NCI-H2107 treated with DMSO at 0.1 percent for 48 hours (cell line): ENCODE measurements around the gene TGM2.

Source experiments
- DNase-seq: peaks from one replicate; lab custom pipeline; 2025; ENCODE audit not compliant: unreplicated experiment; lab: John Stamatoyannopoulos, UW

TGM2 gene

DNA sequence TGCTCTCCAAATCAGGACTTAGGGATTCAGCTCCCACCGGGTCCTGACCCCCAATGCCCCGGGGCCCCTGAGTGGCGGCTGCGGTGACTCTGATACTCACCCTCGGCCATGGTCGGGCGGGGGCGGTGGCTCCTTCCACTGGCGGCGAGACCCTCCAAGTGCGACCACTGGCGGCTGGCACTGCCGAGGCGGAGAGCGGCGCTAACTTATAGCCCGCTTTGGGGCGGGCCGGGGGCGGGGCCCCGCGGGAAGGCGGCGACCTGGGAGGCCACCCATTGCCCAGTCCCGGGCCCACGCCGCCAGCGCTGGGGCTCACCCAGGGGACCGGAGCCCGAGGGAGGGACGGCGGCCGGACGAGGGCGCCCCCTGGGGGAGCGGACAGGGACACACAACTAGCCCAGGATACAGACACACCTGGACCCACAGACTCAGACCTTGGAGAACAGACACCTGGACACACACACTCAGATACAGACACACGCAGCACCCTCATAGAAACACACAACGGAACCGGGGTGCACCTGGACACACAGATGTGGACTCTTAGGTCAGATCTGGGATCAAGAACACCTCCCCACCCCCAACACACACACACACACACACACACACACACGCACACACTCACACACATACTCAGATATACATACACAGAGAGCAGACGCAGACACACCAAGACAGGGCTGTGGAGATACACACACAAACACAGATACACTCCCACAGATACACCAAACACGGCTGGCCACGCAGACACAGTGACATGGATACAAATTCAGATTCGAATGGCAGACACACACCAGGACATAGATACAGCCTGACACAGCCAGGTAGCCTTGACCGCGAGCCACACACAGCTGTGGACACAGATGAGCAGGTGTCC, at the start of gene TGM2:
TGM2 (minus strand) TSS at position 182 of the 877 bp plus-strand sequence; CDS start at position 110, 72 bp downstream.
- peak; percentile 6 for DNase-seq

DNA sequence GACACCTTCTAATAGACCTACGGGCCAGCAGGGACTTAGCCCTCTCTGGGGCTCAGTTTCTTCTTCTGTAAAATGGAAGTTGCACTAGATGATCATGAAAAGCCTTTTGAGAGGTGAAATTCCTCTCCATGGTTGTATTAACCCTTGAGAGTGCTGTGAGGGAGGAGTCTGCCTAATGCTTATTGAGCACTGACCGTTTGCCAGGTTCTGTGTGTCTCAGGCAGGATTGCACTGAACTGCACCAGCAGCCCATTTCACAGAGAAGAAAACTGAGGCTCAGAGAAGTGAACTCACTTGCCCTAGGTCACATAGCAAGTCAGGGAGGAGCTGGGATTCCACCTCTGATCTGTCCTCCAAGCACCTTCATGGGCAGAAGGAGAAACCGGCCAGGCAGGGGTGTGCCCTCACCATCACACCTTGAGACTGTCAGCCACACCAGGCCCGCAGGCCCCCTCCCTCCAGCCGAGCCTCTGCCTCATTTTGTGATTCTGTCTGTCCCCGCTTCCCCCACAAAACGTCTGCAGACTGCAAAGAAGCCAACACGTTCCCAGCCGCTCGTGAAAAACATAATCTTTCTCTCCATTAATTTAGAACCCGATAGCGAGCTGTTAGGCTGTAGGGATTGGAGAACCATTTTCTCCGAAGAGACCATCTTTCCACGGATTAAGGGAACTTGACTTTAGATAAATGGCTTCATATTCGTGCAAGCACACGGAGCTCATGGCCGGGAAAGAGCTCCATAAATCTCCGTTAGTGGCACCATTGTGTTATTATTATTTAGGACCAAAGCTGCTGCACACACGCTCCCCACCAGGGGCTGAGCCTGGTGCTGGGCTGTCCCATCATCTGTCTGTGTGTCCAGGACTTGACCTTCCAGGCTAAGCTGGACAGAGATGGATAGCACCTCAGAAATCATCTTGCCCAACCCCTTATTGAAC, 49.5 kb upstream of the TGM2 start:
- no peak for DNase-seq

DNA sequence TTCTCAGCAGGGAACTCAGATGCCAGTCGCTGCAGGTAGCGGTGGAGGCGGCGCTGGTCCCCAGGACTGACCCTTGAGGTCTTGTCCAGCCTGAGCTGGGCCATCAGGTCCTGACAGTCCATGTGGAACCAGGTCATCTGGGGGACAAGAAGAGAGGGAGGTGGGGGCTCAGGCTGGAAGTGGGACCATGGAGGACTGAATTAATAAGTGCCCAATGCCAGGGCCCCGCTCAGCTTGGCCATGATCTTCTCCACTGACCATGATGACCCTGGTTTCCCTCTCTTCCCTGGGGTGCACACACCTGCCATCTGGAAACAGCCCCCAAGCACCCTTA, 48.5 kb upstream of the TGM2 start:
- DNase-seq, result no peak

DNA sequence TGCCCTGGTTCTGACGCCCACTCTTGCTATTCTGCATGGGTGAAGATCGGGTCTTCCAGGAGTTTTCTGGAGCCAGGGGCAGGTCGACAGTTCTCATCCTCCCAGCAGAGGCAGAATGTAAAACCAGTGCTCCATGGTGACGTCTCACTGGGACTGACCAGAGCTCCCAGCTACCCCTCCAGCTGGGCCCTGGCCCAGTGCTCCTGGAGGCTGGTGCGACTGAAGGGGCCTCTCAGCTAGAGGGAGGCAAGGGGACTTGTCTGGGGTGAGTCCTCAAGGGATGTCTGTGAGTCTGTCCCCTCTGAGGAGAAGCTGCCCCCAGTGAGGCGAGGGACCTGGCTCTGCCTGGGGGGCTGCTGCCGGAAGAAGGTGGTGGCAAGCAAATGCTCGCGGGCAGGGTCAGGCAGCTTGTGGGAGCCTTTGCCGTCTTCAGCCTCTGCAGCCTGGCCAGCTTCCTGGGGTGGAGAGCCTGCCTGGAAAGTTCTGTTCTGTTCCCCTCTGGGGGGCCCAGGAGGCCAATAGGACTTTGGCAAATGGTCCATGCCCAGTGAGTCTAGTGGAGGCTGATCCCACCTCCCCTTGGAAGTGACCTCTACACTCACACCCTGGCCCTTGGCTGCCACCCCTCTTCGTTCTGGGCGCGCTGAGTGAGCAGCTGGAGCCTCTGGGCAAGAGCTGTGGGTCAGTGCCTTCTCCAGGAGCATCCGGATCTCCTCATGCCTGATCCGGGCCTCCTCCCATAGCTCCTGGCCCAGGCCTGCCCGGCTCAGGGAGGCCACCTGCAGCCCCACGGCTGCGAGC, 47.9 kb upstream of the TGM2 start:
- DNase-seq, result no peak

DNA sequence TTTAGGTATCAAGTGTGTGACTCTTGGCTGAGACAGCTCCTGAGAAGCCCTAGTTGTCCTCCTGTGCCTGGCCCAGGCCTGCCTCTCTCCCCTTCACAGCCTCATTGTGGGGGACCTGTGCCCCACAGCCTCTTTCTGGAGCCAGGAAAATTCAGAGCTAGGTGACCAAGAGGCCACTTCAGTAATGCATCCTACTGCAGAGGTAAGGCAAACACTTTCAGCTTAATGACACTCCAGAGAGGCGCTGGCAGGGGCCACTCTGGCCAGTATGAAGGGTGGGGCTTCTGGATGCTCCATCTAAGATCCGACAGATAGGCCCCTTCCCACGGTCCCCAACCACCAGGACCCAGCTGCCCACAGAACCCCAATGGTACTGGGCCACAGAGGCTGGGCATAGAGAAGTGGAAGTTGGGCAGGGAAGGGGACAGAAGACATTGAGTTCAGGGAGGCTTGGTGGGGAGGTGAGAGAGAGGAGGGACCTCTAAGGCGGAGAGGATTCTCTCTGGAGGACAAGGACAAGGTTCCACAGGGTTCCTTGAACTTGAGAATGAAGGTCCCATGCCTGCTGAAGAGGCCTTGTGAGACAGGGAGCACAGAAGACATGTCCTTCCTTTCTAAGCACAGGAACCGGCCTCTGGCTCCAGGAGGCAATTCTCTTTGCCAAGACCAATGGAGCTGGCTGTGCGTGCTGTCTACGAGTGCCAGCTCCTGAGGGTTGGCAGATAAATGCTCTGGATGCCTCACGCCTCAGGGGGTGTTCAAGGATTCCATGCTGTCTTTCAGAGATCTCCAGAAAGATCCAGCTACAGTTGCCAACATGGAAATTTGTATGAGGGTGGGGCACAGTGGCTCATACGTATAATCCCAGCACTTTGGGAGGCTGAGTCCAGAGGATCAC, 46.4 kb upstream of the TGM2 start:
- no peak for DNase-seq

DNA sequence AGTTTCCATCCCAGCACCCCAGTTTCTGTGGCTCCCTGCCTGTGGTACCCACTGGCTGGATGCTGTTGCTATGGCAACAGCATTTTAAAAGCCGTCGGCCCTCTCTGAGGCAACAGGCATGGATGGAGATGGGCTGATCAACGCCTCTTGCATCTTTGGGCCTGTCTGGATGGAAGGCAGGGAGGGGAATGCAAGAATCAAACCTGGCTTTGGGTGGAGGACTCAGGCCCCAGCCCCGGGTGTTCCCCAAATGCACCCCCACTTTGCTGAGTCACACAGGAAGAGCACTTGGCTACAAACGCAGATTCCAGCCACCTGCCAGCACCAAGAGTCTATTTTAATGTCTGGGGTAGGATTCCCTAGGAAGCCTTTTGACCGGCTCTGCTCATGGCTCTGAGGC, 45.7 kb upstream of the TGM2 start:
- no peak for DNase-seq

DNA sequence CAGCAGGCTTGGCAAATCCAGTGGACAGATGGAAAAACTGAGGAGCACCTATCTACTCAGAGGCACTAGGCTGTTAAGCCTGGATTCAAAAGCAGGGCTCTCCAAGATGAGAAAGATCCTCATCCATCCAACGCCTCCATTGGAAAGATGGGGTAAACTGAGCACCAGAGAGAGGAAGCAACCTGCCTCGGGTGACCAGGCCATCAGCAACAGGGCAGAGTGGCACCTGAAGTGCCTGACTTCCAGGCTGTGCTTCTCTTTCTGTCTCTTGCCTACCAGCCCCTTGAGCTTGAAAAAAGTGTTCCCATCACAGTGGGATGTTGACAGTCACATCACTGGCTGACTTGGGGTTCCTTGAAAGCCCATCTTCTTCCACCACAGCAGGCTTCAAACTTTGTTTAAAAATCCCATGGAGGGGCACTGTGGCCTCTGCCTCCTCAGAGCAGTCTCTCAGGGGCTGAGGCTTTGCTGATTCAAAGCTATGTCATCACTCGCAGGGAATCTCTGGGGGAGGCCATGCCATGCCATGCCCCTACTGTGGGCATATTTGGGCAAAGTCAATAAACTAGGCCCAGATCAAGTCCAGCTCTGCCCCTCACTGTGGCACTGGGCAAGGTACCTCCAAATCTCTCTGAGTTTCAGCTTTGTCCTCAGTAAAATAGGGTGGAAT, 44.8 kb upstream of the TGM2 start:
- DNase-seq, result no peak

DNA sequence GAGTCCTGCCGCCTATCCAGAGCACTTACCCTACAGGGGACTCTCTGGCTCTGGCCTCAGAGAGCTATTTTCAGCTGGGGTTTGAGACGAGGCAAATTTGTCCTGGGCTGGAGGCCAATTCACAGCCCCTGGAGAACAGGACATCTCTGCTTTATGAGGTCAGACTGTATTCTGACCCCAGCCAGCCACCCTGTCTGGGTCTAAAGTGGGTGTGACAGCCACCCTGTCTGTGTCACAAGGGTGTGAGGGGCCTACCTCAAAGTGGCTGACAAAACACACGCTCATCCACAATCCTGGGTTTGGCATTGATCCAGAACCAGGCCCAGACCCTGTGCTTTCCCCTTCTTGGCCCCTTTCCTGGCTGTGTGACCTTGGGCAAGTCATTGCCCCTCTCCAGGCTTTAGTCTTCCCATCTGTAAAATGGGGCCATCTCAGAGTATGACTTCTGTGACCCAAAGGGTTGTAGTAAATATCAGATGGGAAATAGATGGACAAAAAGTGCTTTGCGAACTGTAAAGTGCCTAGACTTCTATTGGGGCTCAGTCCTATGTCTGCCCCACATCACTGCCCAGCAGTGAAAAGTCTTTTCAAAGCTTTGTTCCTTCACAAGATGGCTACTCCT, 44.1 kb upstream of the TGM2 start:
- no peak for DNase-seq

DNA sequence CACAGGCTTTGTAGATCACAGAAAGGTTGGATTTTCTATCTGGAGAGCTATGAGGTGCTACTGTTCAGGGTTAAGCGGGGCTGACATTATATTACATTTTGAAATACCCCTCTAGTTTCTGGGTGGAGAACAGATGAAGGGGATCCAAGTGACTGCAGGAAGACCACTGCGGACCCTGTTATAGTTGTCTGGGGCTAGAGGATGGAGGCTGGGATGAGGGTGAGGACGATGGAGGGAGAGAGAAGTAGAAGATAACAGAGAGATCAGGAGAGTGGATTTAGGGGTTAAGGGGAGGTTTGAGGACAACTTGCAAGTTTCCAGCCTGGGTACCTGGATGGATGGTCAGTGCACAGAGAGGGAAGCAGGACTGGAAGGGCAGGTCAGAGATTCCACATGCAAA, 43.5 kb upstream of the TGM2 start:
- no peak for DNase-seq

DNA sequence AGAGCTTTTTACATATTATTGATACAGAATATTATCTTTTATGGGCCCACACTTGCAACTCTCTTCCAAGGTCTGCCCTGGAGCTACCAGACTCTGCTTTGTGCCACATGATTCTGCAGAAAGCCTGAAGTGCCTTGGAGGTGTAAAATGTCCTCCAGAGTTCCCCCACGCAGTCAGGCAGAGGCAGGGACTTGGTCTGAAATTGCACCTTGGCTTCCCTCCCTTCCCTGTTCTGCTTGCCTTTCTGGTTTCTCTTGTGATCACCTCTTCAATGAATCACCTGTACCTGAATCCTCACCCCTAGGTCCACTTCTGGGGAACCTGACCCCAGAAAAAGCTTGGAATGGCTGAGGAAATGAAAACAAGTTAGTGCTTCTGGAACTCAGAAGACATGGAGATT, 43.0 kb upstream of the TGM2 start:
- no peak for DNase-seq

DNA sequence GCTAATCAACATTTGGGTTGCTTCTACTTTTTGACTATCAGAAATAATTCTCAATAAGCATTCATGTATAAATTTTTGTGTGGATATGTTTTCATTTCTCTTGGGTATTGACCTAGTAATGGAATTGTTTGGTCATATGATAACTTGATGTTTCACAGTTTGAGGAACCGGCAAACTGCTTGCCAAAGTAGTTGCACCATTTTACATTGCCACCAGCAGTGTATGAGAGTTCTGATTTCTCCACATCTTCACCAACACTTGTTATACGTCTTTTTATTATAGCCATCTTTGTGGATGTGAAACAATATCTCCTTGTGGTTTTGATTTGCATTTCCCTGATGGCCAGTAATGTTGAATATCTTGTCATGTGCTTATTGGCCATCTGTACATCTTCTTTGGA, 42.6 kb upstream of the TGM2 start:
- DNase-seq, result no peak

DNA sequence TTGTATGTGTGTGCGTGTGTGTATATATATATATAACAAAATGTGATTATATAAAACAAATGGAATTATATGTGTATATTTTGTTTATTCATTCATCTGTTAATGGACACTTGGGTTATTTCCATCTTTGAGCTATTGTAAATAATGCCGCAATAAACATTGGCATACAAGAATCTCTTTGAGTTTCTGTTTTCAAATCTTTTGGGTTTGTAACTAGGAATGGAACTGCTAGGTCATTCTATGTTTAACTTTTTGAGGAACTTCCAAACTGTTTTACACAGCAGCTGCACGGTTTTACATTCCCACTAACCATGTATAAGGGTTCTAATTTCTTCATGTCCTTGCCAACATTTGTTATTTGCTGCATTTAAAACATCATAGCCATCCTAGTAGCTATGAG, 39.9 kb upstream of the TGM2 start:
- DNase-seq, result no peak

DNA sequence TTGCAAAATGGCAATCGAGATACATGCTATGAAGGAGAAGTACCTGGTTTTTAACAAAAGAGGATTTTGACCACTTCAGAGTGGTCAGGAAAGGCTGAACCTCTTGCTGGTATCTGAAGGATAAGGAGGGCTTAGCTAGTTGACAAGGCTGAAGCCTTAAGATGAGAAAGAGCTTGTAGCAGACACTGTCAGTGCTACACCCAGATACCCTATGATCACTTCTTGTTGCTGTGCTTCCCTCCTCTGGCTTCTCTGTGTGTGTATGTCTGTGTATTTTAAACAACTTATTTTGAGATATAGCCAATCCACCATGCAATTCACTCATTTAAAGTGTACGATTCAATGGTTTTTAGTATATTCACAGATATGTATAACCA, 38.9 kb upstream of the TGM2 start:
- DNase-seq, result no peak

DNA sequence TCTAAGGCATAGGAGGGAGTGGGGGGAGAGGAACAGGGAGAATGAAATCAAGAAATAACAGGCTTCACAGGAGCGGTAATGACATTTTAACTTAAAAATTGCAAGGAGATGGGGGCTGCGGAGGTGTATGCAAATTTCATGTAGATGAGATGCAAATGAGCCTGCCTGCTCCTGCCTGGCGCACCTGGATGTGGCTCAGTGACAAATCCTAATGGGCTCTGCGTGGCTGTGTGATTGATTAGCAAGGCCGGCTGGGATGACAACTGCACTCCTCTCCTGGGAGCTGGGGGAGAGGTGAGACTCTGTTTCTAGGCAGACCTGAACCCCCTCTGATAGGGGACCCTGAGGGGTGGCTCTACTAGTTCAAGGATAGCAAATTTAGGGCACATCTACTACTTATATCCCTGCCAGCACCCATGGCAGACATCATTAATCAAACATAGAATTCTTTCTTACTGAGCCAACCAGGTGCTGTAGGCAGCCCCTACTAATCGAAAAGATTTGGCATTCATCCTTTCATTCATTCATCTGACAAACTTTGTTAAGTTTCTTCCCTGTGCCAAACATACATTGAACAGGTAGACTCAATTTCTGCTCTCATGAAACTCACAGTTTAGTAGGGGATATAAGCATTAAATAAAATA, 38.4 kb upstream of the TGM2 start:
- no peak for DNase-seq

DNA sequence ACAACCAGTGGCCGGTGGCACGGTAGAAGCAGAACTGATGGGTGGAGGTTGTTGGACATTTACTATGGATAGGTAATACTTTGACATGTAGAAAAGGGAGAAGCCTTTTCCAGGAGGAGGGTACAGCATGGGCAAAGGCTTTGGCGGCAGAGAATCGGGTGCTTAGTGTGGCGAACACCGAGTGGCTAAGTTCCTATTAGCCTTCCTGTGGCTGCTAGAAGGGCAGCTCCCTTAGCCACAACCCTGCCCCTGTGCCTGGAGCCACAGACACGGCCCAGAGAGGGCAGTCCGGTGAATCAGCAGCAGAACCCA, 37.9 kb upstream of the TGM2 start:
- DNase-seq, result no peak

DNA sequence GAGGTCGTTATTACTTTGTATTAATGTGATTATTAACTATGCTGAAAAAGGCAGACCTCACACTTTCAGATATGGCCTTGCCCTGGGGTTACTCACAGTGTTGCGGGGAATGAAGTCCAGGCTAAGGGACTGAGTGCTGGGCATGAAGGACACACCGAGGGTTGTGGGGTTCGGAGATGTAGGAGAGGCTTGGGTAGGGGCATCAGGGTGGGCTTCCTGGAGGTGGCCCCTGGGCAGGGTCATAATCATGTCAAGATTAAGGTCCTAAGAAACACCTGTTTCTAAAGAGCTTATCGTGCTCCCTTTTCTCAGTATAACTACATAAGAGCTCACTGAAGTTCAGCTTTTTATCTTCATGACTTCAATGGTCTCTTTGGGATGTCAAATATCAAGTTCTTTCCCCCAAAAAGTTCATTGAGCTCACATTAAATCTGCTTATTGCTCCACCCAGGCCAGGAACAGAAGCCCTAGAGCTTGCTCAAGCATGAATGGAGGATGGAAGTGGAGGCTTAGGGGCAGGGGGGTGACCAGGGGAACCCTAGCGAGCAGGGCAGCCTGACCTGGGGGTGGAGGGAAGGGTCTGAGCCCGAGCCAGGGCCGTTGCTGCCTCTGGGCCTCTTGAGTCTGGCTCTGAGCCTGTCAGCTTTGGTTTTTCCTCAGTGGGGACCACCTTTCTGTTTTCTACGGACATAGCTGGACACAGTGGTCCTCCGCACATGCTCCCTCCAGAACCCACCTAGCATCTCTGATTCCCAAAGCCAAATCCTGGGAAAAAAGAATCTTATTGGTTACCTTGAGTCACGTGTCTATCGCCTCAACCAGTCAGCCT, 37.3 kb upstream of the TGM2 start:
- DNase-seq, result no peak

DNA sequence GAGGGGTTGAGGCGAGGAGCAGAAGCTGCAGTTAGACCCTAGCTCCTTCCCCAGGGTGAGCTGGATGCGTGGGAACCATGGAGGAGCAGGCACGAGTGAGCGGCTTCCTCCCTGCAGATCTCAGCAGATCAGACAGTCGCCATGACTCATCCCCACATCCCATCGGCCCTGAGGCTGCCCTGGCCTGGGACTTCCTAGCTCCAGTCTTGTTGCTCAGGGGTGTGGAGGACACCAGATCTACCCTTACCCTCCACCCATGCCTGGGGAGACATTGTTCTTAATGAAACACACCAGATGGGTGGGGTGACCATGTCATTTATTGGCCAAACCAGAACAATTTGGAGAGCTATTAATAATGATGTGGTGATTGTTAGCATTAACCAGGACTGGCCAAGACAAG, 36.3 kb upstream of the TGM2 start:
- DNase-seq, result no peak

DNA sequence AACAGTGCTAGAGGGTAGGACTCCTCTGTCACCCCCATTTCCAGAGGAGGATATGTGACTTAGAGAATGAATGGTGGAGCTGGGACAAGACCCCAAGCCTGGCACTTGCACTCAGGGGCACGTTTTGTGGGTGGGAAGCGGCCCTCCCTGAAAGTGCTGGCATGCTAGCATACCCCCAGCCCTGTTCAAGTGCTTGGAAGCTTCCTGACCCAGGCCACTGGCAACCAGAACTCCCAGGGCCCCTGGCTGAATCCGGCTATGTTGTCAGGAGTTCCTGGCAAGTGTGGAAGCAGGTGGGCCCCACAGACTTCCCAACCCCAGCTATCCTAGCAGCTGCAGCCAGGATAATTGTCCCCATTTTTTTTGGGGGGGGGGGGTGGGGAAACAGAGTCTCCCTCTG, 35.6 kb upstream of the TGM2 start:
- no peak for DNase-seq
